ENCODE results near the gene PXK. TPM values are rescaled to one million over a fixed set of nuclear protein-coding genes. Genes with fewer than 3 reads are reported as not detected.
A peak's percentile ranks its signal among the peaks of the same experiment; 100 is the strongest.

The PXK gene
- polyA plus RNA-seq, 1 donor, result 17.2 TPM

DNA sequence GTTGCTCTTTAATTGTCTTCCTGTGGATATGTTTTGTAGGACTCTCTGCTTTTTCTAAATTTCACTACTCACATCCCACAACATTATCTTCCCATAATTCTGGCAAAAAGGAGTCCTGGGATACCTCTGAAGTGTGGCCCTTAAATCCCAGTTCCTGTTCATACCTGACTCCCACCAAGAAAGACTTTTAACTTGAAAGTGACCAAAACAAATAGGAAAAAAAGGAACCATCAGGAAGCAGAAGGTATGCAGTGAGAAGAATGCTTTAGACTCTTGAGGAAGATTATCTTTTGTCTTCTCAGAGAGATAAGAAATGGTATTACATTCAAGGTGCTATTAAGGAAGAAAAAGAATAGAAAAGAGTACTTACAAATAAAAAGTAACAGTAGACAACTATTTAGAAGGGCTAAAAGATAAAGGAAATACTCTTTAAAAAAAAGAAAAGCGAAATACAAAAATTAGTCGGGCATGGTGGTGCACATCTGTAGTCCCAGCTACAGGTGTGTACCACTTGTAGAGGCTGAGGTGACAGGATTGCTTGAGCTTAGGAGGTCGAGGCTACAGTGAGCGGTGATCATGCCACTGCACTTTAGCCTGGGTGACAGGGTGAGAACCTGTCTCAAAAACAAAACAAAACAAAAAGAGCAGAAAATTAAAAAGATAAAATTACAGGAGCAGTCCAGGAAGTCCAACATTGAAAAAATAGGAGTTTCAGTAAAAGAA is 46.8 kb downstream of the PXK start:
- no peak overlapping the region for H3K4me3 ChIP-seq (ENCODE audit: low read length)
- no peaks in the 10 kb centered on the region for H3K4me1 ChIP-seq (ENCODE audit: control insufficient read depth, insufficient read depth, low read length)
- H3K27me3 ChIP-seq (ENCODE audit: control insufficient read depth, insufficient read depth, low read length), result no peaks in the 10 kb centered on the region
- no peaks in the 10 kb centered on the region for H3K9me3 ChIP-seq (ENCODE audit: control insufficient read depth, low read depth, low read length)
- 71% methylated on average over 3 of the region's 4 CpGs for WGBS (ENCODE audit: insufficient coverage, low lambda C conversion rate)
- H3K27ac ChIP-seq (ENCODE audit: low read length), result no peak overlapping the region
- H3K36me3 ChIP-seq (ENCODE audit: control insufficient read depth, insufficient read depth, low read length), result peaks cover under 1% of the 10 kb centered on the region
- no peak for DNase-seq

GRCh38 chr3:58383476-58383875 is 50.8 kb downstream of the PXK start:
- Histone ChIP-seq H3K9me3 (ENCODE audit: control insufficient read depth, low read depth, low read length) (no peaks in the 10 kb centered on the region), H3K27ac (ENCODE audit: low read length) (no peak overlapping the region), H3K4me1 (ENCODE audit: control insufficient read depth, insufficient read depth, low read length) (peaks cover 4% of the 10 kb centered on the region), H3K27me3 (ENCODE audit: control insufficient read depth, insufficient read depth, low read length) (no peaks in the 10 kb centered on the region), H3K36me3 (ENCODE audit: control insufficient read depth, insufficient read depth, low read length) (peaks cover 4% of the 10 kb centered on the region), H3K4me3 (ENCODE audit: low read length) (no peak overlapping the region)
- WGBS (ENCODE audit: insufficient coverage, low lambda C conversion rate), result no CpG with 5 or more reads among the region's 2 CpGs
- DNase-seq, result no peak

DNA sequence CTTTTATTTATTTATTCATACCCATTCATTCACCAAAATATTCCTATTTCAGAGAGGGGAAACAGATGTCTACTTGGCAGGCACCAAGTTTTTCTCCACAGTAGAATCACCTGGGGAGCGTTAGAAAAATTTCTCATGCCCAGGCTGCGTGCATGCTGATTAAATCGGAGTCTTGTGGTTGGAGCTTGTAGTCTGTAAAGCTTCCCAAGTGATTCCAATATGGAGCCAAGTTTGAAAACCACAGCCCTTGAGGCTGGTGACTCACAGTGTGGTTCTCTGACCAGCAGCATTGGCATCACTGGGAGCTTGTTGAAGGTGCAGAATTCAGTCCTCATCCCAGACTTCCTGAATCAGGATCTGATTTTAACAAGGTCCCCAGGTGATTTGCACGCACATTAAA is 51.2 kb downstream of the PXK start:
- DNase-seq, result no peak
- H3K4me1 ChIP-seq (ENCODE audit: control insufficient read depth, insufficient read depth, low read length), result peaks cover 4% of the 10 kb centered on the region
- WGBS (ENCODE audit: insufficient coverage, low lambda C conversion rate), result no CpG with 5 or more reads among the region's 4 CpGs
- H3K27me3 ChIP-seq (ENCODE audit: control insufficient read depth, insufficient read depth, low read length), result no peaks in the 10 kb centered on the region
- no peaks in the 10 kb centered on the region for H3K9me3 ChIP-seq (ENCODE audit: control insufficient read depth, low read depth, low read length)
- peaks cover 4% of the 10 kb centered on the region for H3K36me3 ChIP-seq (ENCODE audit: control insufficient read depth, insufficient read depth, low read length)
- H3K27ac ChIP-seq (ENCODE audit: low read length), result no peak overlapping the region
- H3K4me3 ChIP-seq (ENCODE audit: low read length), result no peak overlapping the region

DNA sequence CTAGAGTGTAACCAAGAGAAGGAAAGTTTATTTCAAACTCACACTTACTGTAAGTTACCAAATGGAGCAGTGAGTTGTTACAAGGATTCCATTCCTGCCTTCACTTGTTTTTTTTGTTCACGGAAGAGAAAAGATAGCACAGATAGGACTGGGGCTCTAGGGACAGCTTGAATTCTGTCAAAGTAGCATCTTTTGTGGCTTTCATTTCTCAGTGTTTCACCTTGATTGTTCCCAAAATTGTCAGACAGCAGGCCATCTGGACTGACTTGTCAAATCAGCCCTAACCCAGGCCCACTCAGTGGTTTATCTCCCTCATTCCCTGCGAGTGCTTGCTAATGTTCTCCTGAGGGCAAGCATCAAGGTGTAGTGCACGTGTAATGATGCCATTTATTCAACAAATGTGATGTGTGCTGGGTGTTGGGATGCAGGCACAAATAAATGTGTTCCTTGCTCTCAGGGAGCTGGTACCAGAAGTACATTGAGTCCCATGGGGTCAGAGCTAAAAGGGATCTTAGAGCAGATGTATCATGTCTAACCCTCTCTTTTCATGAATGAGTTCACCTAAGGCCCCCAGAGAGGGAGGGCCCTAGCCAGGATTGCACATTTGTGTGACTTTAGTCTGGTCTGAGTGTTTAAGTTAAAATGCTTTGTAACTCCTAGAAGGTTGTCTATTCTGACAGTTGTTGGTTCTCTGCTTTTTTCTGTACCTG is 51.8 kb downstream of the PXK start:
- Histone ChIP-seq H3K9me3 (ENCODE audit: control insufficient read depth, low read depth, low read length) (no peaks in the 10 kb centered on the region), H3K36me3 (ENCODE audit: control insufficient read depth, insufficient read depth, low read length) (peaks cover 4% of the 10 kb centered on the region), H3K4me1 (ENCODE audit: control insufficient read depth, insufficient read depth, low read length) (peaks cover 4% of the 10 kb centered on the region), H3K27ac (ENCODE audit: low read length) (no peak overlapping the region), H3K27me3 (ENCODE audit: control insufficient read depth, insufficient read depth, low read length) (no peaks in the 10 kb centered on the region), H3K4me3 (ENCODE audit: low read length) (no peak overlapping the region)
- 100% methylated on average over 1 of the region's 3 CpGs for WGBS (ENCODE audit: insufficient coverage, low lambda C conversion rate)
- no peak for DNase-seq

DNA sequence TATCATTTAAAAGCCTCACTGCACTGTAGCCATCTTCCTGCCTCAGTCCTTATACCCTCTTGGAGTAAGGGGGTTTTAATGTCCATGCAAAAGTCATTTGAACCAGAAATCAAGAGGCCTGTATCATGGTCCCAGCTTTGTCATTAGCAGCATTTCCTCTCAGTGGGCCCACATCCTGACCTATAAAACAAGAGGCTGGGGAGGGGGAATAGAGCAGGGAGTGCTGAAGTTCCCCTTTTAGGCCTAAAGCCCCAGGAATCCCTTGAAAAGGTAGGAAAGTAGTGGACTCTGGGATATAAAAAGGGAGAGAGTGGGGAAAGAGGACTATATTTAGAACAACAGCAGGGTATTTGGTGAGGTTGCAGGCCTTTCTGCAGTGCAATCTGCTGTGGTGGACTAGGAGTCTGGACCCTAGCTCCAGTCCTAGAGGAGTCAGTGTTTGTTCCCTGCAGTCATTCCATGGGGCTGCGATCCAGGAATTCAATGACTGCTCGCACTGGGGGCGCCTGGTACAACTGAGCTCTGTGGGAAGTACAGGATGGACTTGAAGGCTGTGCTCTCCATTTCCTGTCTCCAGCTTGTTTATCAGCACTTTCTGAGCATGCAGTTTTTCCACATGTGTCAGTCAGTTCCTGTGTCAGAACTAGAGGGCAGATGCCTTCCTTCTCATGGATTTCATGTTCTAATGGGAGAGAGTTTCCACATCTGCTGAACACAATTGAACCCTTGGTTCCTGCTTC is 54.1 kb downstream of the PXK start:
- H3K27me3 ChIP-seq (ENCODE audit: control insufficient read depth, insufficient read depth, low read length), result no peaks in the 10 kb centered on the region
- peaks cover 4% of the 10 kb centered on the region for H3K36me3 ChIP-seq (ENCODE audit: control insufficient read depth, insufficient read depth, low read length)
- no CpG with 5 or more reads among the region's 3 CpGs for WGBS (ENCODE audit: insufficient coverage, low lambda C conversion rate)
- DNase-seq, result peak in 1 of 2 donors; percentile 10
- peak overlapping the region; percentile 57 for H3K27ac ChIP-seq (ENCODE audit: low read length)
- H3K4me1 ChIP-seq (ENCODE audit: control insufficient read depth, insufficient read depth, low read length), result peaks cover 4% of the 10 kb centered on the region
- H3K9me3 ChIP-seq (ENCODE audit: control insufficient read depth, low read depth, low read length), result no peaks in the 10 kb centered on the region
- H3K4me3 ChIP-seq (ENCODE audit: low read length), result no peak overlapping the region

DNA sequence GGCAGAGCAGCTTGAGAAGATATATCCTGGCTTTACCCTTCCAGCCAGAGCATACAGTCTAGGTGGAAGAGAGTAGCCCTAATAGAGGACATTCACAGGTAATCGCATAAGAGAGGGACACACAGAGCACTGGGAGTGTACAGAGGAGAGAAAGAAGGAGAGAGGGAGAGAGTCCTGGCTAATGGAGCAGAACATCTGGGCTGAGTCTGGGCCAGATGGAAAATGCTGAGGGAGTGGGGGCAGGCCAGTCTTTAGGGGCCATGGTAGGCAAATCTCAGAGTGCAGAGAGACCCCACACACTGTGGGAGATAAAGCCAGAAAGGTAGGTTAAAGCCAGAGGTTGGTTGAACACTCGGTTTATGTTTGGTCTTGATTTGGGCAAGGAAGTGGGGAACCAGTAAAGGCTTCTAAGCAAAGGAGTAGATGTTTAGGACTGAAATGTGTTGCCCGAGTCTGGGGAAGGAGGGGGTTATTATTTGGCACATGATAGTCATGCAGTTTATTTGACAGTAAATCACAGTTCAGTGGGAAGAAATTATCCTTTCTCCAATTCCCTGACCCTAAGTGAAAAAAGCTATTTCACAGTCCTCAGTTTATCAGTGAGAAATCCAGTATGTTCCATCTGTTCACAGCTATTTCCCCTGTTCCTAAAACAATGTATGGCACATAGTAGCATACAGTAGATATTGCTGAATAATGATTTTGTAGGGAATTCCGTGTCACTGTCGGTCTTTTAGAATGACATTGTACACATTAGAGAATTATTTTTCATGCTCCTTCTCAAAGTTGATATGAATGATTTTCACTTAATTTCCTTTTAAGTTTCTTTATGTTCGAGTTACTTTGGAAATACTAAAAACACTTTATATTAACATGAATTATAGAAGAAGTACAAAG is 55.2 kb downstream of the PXK start:
- DNase-seq, result no peak
- Histone ChIP-seq H3K27me3 (ENCODE audit: control insufficient read depth, insufficient read depth, low read length) (no peaks in the 10 kb centered on the region), H3K36me3 (ENCODE audit: control insufficient read depth, insufficient read depth, low read length) (peaks cover 4% of the 10 kb centered on the region), H3K9me3 (ENCODE audit: control insufficient read depth, low read depth, low read length) (no peaks in the 10 kb centered on the region), H3K4me1 (ENCODE audit: control insufficient read depth, insufficient read depth, low read length) (peaks cover 4% of the 10 kb centered on the region), H3K4me3 (ENCODE audit: low read length) (no peak overlapping the region), H3K27ac (ENCODE audit: low read length) (peak overlapping the region; percentile 57)
- WGBS (ENCODE audit: insufficient coverage, low lambda C conversion rate), result 74% methylated on average over 3 of the region's 6 CpGs

GRCh38 chr3:58388550-58389091 is 55.9 kb downstream of the PXK start:
- Histone ChIP-seq H3K4me1 (ENCODE audit: control insufficient read depth, insufficient read depth, low read length) (peaks cover 4% of the 10 kb centered on the region), H3K36me3 (ENCODE audit: control insufficient read depth, insufficient read depth, low read length) (peaks cover 4% of the 10 kb centered on the region), H3K27ac (ENCODE audit: low read length) (no peak overlapping the region), H3K4me3 (ENCODE audit: low read length) (no peak overlapping the region), H3K27me3 (ENCODE audit: control insufficient read depth, insufficient read depth, low read length) (no peaks in the 10 kb centered on the region), H3K9me3 (ENCODE audit: control insufficient read depth, low read depth, low read length) (no peaks in the 10 kb centered on the region)
- peak in 1 of 2 donors; percentile 23 for DNase-seq

DNA sequence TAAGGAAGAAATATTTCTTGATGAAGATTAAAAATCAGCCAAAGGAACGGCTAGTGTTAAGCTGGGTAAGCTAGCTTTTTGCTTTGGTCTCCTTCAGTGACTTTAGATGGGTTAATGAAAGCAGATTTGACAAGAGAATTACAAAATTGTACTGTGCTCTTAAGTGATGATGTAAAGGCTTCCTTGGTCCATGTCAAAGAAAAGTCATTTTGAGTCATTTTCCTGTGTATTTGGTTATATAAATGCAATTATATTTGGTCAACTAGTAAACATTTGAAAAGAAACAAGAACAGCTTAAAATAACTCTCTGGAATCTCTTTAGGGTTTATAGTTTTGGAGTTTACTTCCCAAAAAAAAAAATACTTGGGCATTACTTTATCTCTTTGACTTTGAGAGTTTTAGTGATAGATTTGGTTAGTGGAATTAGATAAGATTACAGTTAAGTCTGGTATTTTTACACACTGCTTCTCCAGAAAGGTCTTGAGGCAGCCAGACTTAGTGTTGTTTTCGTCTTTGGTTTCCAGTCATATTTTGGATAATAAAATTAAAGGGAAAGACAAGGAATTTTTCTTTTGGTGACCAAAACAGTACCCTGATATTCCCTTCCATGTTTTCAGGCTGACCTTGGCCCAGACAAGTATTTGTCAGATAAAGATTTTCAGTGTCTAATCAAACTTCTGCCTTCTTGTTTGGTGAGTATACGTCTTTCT is 58.6 kb downstream of the PXK start:
- no CpG with 5 or more reads among the region's 3 CpGs for WGBS (ENCODE audit: insufficient coverage, low lambda C conversion rate)
- no peaks in the 10 kb centered on the region for H3K9me3 ChIP-seq (ENCODE audit: control insufficient read depth, low read depth, low read length)
- no peak overlapping the region for H3K27ac ChIP-seq (ENCODE audit: low read length)
- H3K36me3 ChIP-seq (ENCODE audit: control insufficient read depth, insufficient read depth, low read length), result no peaks in the 10 kb centered on the region
- peaks cover 4% of the 10 kb centered on the region for H3K4me1 ChIP-seq (ENCODE audit: control insufficient read depth, insufficient read depth, low read length)
- H3K27me3 ChIP-seq (ENCODE audit: control insufficient read depth, insufficient read depth, low read length), result no peaks in the 10 kb centered on the region
- no peak for DNase-seq
- no peak overlapping the region for H3K4me3 ChIP-seq (ENCODE audit: low read length)

GRCh38 chr3:58392181-58392580 is 59.5 kb downstream of the PXK start:
- Histone ChIP-seq H3K27ac (ENCODE audit: low read length) (no peak overlapping the region), H3K4me3 (ENCODE audit: low read length) (no peak overlapping the region), H3K9me3 (ENCODE audit: control insufficient read depth, low read depth, low read length) (no peaks in the 10 kb centered on the region), H3K36me3 (ENCODE audit: control insufficient read depth, insufficient read depth, low read length) (peaks cover 4% of the 10 kb centered on the region), H3K4me1 (ENCODE audit: control insufficient read depth, insufficient read depth, low read length) (peaks cover 4% of the 10 kb centered on the region), H3K27me3 (ENCODE audit: control insufficient read depth, insufficient read depth, low read length) (no peaks in the 10 kb centered on the region)
- WGBS (ENCODE audit: insufficient coverage, low lambda C conversion rate), result no CpG with 5 or more reads among the region's 3 CpGs
- no peak for DNase-seq
